Heart left ventricle (tissue), 16 donors: ENCODE results near the gene PTPN11. TPM values are rescaled to one million over a fixed set of nuclear protein-coding genes. Genes with fewer than 3 reads are reported as not detected.

Source experiments
- ATAC-seq, 4 donors: fragments of 200-7000 bp; cut with Tn5 transposase; one replicate each; pipeline ENCODE4 v1.9.1; 2020 to 2022; ENCODE audit warnings: moderate library complexity in 4 of 4, mild to moderate bottlenecking in 3 of 4, moderate number of reproducible peaks in 1 of 4
- DNase-seq, 5 donors: peaks; one replicate each; pipeline ENCODE4 v3.0.0-alpha.2; 2020
- H3K27ac ChIP-seq, 12 donors: fragments of 200-600 bp; sonication (generic) in 4 of 12; one replicate each; pipeline versions ENCODE4 v1.5.0 to v1.8.0; 2016 to 2022; ENCODE audit warnings: mild to moderate bottlenecking in 2 of 12
- H3K27me3 ChIP-seq, 9 donors: fragments of 200-600 bp; sonication (generic) in 2 of 9; one replicate each; pipeline versions ENCODE4 v1.5.1 to v1.8.0; 2016 to 2022; ENCODE audit warnings: mild to moderate bottlenecking in 3 of 9
- H3K36me3 ChIP-seq, 9 donors: fragments of 200-600 bp; sonication (generic) in 2 of 9; one replicate each; pipeline versions ENCODE4 v1.5.0 to v1.8.0; 2018 to 2022; ENCODE audit warnings: mild to moderate bottlenecking in 2 of 9
- H3K4me1 ChIP-seq, 12 donors: fragments of 200-600 bp; sonication (generic) in 4 of 12; one replicate each; pipeline versions ENCODE4 v1.5.0 to v1.8.0; 2016 to 2022; ENCODE audit warnings: mild to moderate bottlenecking in 3 of 12
- H3K4me3 ChIP-seq, 12 donors: fragments of 200-600 bp; sonication (generic) in 4 of 12; one replicate each; pipeline versions ENCODE4 v1.5.0 to v1.8.0; 2017 to 2022; ENCODE audit warnings: mild to moderate bottlenecking in 9 of 12, moderate library complexity in 4 of 12
- H3K9me3 ChIP-seq, 12 donors: fragments of 200-600 bp; sonication (generic) in 4 of 12; one replicate each; pipeline versions ENCODE4 v1.5.0 to v1.8.0; 2016 to 2022; ENCODE audit warnings: mild to moderate bottlenecking in 1 of 12
- POLR2A ChIP-seq, 2 donors: fragments of 450-650 bp; IDR thresholded peaks; one replicate each; pipeline ENCODE4 v1.6.1; 2017; ENCODE audit warnings: antibody characterized with exemption in 2 of 2, mild to moderate bottlenecking in 2 of 2, moderate library complexity in 2 of 2
- WGBS, 4 donors: extraction: QIAGEN DNeasy Blood & Tissue Kit in 2 of 4; methylation state at CpG; one replicate each; pipeline versions ENCODE4 v1.1.5 to v1.1.7; 2013 to 2018; 5-methylcytosine and 5-hydroxymethylcytosine counted together
- intact Hi-C, 10 donors: fragments of 100-400 bp; cut with DNase I; formaldehyde crosslinking; loops; one replicate each; pipeline versions ENCODE4 v1.11.1 to v1.14.2; 2022
- polyA plus RNA-seq, 2 donors: library from polyadenylated mRNA; stranded (reverse); fragments of 200-250 nt; gene quantifications; one replicate each; pipeline ENCODE4 v1.2.3, GENCODE V29; 2013
- total RNA-seq, 9 donors: library from RNA; depleted of rRNA in 2 of 9; stranded (reverse); fragments of >200 nt in 2 of 9; fragmentation: NEBNext Ultra II Directional in 3 of 9; extraction: Animal tissue kit (Norgen Biotek cat#: 25700) in 3 of 9; gene quantifications; one replicate each; pipeline versions ENCODE4 v1.1.0 to v1.2.4, GENCODE V29; 2016 to 2023
- TF ChIP-seq, protein P1 (sequence below), 12 donors: fragments of 200-600 bp; sonication (generic) in 4 of 12; IDR thresholded peaks; one replicate each; pipeline versions ENCODE4 v1.5.0 to v1.8.0; 2018 to 2022; ENCODE audit warnings: antibody characterized with exemption in 12 of 12, mild to moderate bottlenecking in 5 of 12
- donor health status: ischemic (EF 13 %, LVEDD 7.1; RV severe dilation, severe dysfunction).
- donor health status: healthy with polysubstance abuse.
- donor health status: DM: no; HTN: yes; CAD: no.
- donor health status: DM: no; HTN: no; CAD: no.
- donor health status: ischemic (EF 25% LVEDD 6.9; RV normal size, moderate dysfunction).
- donor health status: ischemic (EF 25% LVEDD 5.7; RV mildly dilated, moderate dysfunction).
- donor health status: healthy.
- donor health status: DM: yes; HTN: yes; CAD: no.
- donor health status: ischemic (EF 35%, LVEDD 5.7; RV mildly dilated, moderate dysfunction).
- donor health status: nonischemic (EF 11% LVEDD 7.7; RV severe dilation, severe dysfunction).
- donor health status: DM: yes; HTN: yes; CAD: no.
- donor health status: PGD.
- donor health status: ischemic (EF 29% LVEDD 5.4; RV normal size, mild dysfunction).
- donor health status: nonischemic (EF 23%, LVEDD 6.1; RV moderate dilation, normal function).

Gene PTPN11
- total and polyA plus RNA-seq, 11 donors, result 35.9 to 197 (median 130) TPM

DNA sequence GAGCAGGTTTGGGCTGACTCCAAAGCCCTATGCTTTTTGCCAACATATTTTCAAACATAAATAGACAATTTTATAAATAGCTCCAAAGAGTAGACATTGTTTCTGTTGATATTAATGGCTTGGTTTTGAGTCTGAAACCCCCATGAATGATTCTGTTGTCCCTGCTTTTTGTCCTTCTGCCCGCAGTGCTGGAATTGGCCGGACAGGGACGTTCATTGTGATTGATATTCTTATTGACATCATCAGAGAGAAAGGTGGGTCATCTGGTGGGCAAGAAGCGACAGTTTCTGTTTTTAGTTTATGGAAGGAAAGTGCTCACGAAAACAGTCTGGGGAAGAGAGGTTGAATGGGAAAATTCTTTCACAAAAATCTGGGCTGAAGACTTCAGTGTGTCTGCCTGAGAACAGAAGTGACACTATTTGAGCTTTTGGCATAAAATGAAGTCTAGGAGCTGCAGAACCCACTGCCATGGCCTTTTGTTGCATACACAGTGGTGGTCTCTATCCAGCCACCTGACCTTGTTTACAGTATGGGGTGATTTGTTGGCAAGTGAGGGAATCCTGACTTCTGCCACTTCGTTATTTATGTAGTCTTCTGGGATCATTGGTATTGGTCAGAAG, 69.6 kb downstream of the PTPN11 start:
- ATAC-seq, result no peak
- Histone ChIP-seq H3K9me3 (no peaks in the 10 kb centered on the region), H3K4me1 (no peaks in the 10 kb centered on the region), H3K27me3 (no peaks in the 10 kb centered on the region), H3K4me3 (no peak overlapping the region), H3K27ac (no peak overlapping the region), H3K36me3 (peaks cover 5 to 98% (median 87%) of the 10 kb centered on the region in 9 donors)
- 92 to 95% (median 94%) methylated on average over 6 of the region's 6 CpGs for WGBS, 4 donors
- intact Hi-C loops, result no loop called here
- no peak for DNase-seq
- no peak for TF ChIP-seq POLR2A (IDR thresholded peaks at IDR 0.05)
- TF ChIP-seq, protein P1, sequence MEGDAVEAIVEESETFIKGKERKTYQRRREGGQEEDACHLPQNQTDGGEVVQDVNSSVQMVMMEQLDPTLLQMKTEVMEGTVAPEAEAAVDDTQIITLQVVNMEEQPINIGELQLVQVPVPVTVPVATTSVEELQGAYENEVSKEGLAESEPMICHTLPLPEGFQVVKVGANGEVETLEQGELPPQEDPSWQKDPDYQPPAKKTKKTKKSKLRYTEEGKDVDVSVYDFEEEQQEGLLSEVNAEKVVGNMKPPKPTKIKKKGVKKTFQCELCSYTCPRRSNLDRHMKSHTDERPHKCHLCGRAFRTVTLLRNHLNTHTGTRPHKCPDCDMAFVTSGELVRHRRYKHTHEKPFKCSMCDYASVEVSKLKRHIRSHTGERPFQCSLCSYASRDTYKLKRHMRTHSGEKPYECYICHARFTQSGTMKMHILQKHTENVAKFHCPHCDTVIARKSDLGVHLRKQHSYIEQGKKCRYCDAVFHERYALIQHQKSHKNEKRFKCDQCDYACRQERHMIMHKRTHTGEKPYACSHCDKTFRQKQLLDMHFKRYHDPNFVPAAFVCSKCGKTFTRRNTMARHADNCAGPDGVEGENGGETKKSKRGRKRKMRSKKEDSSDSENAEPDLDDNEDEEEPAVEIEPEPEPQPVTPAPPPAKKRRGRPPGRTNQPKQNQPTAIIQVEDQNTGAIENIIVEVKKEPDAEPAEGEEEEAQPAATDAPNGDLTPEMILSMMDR (IDR thresholded peaks at IDR 0.05), result no peak

DNA sequence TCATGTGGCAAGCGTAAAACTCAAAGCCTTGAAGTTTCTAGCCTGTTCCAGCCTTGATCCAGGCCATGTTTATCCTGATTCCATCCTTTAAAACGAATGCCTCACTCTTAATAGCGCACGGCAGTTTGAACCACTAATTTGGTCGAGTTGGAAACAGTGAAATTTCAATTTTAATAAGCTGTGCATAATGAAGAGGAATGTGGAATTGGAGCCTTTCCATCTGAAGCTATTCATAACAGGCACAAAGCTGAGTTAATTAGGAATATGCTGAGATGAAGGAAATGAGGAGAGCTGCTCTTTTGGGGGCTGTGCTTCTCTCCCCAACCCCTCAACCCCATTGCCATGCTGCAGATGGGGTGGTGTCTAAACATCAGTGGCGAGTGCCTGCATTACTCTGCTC, 70.7 kb downstream of the PTPN11 start:
- Histone ChIP-seq H3K4me3 (no peak overlapping the region), H3K9me3 (no peaks in the 10 kb centered on the region), H3K36me3 (peaks cover 5 to 98% (median 87%) of the 10 kb centered on the region in 9 donors), H3K27ac (no peak overlapping the region), H3K4me1 (no peaks in the 10 kb centered on the region), H3K27me3 (no peaks in the 10 kb centered on the region)
- TF ChIP-seq POLR2A (IDR thresholded peaks at IDR 0.05), result no peak
- TF ChIP-seq, protein P1 (IDR thresholded peaks at IDR 0.05), result no peak
- DNase-seq (no peak), ATAC-seq (no peak)
- intact Hi-C loops, result no loop called here
- 90 to 95% (median 93%) methylated on average over 6 of the region's 6 CpGs for WGBS, 4 donors

DNA sequence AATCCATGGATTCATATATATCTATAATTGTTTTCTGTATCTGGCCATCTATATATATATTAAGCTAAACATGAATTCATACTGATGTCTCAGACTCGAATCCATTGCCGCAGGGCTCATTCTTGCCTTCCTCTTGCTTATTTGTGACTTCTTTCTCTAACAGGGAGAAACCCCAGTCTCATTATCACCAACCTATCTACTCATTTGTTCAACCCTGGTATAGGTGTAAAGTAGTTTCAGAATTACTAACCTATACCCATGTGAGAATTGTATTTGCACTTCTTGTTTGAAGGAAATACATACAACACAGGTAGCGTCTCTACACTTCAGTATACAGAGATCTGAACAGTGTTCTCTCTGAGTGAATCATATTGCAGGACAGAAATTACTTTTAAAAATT, 77.7 kb downstream of the PTPN11 start:
- intact Hi-C loops, result no loop called here
- peaks cover 0 to 92% (median 71%) of the 10 kb centered on the region in 9 donors for H3K36me3 ChIP-seq
- H3K27me3 ChIP-seq, result no peaks in the 10 kb centered on the region
- DNase-seq (no peak), ATAC-seq (no peak)
- no peak overlapping the region for H3K27ac ChIP-seq
- no peak overlapping the region for H3K4me3 ChIP-seq
- no peaks in the 10 kb centered on the region for H3K9me3 ChIP-seq
- WGBS, 4 donors, result 94 to 99% (median 97%) methylated on average over 3 of the region's 3 CpGs
- TF ChIP-seq POLR2A (IDR thresholded peaks at IDR 0.05), result no peak
- TF ChIP-seq, protein P1 (IDR thresholded peaks at IDR 0.05), result no peak
- H3K4me1 ChIP-seq, result no peaks in the 10 kb centered on the region

DNA sequence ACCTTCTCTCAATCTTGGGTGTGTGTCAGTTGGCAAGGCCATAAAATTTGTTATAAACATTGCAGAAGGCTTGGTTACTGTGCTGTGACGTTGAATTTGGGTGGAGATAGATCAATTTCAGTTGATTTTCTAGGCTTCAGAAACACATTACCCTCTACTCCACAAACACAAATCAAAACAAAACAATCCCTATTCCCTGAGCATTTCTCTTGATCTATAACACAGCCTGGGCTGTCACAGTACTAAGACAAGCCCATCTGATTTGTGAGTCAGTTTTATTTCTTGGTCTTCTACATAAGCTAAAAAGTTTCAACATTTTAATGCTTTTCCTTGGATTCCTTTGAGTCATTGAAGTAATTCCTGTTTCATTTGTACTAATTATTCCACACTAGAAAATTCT, 79.8 kb downstream of the PTPN11 start:
- H3K9me3 ChIP-seq, result no peaks in the 10 kb centered on the region
- intact Hi-C loops, result no loop called here
- no peaks in the 10 kb centered on the region for H3K4me1 ChIP-seq
- TF ChIP-seq, protein P1 (IDR thresholded peaks at IDR 0.05), result no peak
- no peak for TF ChIP-seq POLR2A (IDR thresholded peaks at IDR 0.05)
- H3K4me3 ChIP-seq, result no peak overlapping the region
- H3K27ac ChIP-seq, result no peak overlapping the region
- DNase-seq (no peak), ATAC-seq (no peak)
- WGBS, 4 donors, result 92 to 96% (median 96%) methylated on average over 1 of the region's 1 CpG
- no peaks in the 10 kb centered on the region for H3K27me3 ChIP-seq
- peaks cover 0 to 92% (median 70%) of the 10 kb centered on the region in 9 donors for H3K36me3 ChIP-seq
